Cardiac muscle cell (in vitro differentiated cells and primary cell): ENCODE results near the gene DNAJC12. TPM values are rescaled to one million over a fixed set of nuclear protein-coding genes. Genes with fewer than 3 reads are reported as not detected.
A peak's percentile ranks its signal among the peaks of the same experiment; 100 is the strongest.

Experiments
- DNase-seq, 2 donors: peaks; one replicate each; pipeline versions ENCODE4 v3.0.0 to v3.0.0-alpha.2; 2010 to 2017; ENCODE audit warnings: low read depth in 1 of 2, low spot score in 1 of 2
- H3K27ac ChIP-seq: fragments of 200-600 bp; sonication (generic); 2 replicates; pipeline ENCODE4 v1.5.1; 2016
- H3K27me3 ChIP-seq: fragments of 200-600 bp; sonication (generic); 2 replicates; pipeline ENCODE4 v1.6.0; 2016; ENCODE audit warnings: control low read depth
- H3K36me3 ChIP-seq: fragments of 200-600 bp; sonication (generic); 2 replicates; pipeline ENCODE4 v1.5.1; 2016; ENCODE audit warnings: control low read depth
- H3K4me1 ChIP-seq: fragments of 200-600 bp; sonication (generic); 2 replicates; pipeline ENCODE4 v1.8.1; 2017; ENCODE audit warnings: low read depth, mild to moderate bottlenecking, mixed run types
- H3K4me3 ChIP-seq: fragments of 200-600 bp; sonication (generic); 2 replicates; pipeline ENCODE4 v1.5.1; 2016; ENCODE audit warnings: mild to moderate bottlenecking
- H3K9me3 ChIP-seq: fragments of 200-600 bp; sonication (generic); 2 replicates; pipeline ENCODE4 v1.5.1; 2017; ENCODE audit warnings: low read depth, mild to moderate bottlenecking, control low read depth
- polyA plus RNA-seq: library from polyadenylated mRNA; unstranded; fragments of >200 nt; fragmentation: Nextera tagmentation; extraction: Ambion mirVana; gene quantifications from 2 replicates; pipeline ENCODE4 v1.2.1, GENCODE V29; 2016
- total RNA-seq: library from RNA; depleted of rRNA; stranded (reverse); fragments of >200 nt; gene quantifications from 2 replicates; pipeline ENCODE4 v1.2.3, GENCODE V29; 2016
- TF ChIP-seq, protein P1 (sequence below): IDR thresholded peaks from 2 replicates; pipeline ENCODE4 v1.5.1; 2012; ENCODE audit warnings: low read depth, mild to moderate bottlenecking, low read length

Gene DNAJC12
- total and polyA plus RNA-seq, 2 experiments from 2014 or later: 5.0 to 6.0 TPM

DNA sequence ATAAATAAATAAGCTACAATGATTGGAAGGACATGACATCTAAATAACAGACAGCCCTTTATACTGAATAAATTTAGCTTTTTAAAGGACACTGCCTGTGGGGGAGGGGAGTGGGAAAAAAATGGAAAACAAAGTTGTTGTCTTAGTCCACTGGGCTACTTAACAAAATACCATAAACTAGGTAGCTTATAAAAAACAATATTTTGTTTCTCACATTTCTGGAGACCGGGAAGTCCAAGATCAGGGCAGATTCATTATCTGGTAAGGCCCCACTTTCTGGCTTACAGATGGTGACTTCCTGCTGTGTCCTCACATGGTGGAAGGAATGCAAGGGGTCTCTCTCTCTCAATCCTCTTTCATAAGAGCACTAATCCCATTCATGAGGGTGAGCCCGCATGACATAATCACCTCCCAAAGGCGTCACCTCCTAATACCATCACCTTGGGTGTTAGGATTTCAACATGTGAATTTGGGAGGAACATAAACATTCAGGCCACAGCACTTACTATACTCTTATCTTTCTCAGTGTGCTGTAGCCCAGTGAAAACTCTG is 43.0 kb downstream of the DNAJC12 start:
- H3K9me3 ChIP-seq: no peaks in the 10 kb centered on the region
- no peaks in the 10 kb centered on the region for H3K36me3 ChIP-seq
- TF ChIP-seq, protein P1, sequence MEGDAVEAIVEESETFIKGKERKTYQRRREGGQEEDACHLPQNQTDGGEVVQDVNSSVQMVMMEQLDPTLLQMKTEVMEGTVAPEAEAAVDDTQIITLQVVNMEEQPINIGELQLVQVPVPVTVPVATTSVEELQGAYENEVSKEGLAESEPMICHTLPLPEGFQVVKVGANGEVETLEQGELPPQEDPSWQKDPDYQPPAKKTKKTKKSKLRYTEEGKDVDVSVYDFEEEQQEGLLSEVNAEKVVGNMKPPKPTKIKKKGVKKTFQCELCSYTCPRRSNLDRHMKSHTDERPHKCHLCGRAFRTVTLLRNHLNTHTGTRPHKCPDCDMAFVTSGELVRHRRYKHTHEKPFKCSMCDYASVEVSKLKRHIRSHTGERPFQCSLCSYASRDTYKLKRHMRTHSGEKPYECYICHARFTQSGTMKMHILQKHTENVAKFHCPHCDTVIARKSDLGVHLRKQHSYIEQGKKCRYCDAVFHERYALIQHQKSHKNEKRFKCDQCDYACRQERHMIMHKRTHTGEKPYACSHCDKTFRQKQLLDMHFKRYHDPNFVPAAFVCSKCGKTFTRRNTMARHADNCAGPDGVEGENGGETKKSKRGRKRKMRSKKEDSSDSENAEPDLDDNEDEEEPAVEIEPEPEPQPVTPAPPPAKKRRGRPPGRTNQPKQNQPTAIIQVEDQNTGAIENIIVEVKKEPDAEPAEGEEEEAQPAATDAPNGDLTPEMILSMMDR: no peak
- no peak for DNase-seq
- peaks cover 7% of the 10 kb centered on the region for H3K4me1 ChIP-seq
- no peak overlapping the region for H3K4me3 ChIP-seq
- H3K27me3 ChIP-seq: no peaks in the 10 kb centered on the region
- no peak overlapping the region for H3K27ac ChIP-seq

DNA sequence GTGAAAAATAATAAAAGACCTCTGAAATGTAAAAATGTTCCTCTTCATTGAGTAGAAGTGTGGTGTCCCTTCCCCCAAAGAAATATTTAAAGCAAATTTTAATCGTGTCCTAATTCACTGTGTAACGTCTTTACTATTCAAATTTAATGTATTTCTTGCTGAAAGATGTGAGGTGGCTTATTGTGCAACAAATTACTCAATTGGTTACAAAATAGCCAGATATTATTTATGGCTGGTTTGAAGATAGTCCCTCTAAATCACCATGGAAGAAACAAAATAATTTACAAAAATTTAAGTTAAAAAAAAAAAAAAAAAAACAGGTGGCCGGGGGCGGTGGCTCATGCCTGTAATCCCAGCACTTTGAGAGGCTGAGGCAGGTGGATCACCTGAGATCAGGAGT is 43.7 kb downstream of the DNAJC12 start:
- H3K9me3 ChIP-seq: no peaks in the 10 kb centered on the region
- no peak overlapping the region for H3K4me3 ChIP-seq
- H3K36me3 ChIP-seq: no peaks in the 10 kb centered on the region
- no peak for DNase-seq
- peaks cover 7% of the 10 kb centered on the region for H3K4me1 ChIP-seq
- TF ChIP-seq, protein P1: no peak
- no peaks in the 10 kb centered on the region for H3K27me3 ChIP-seq
- H3K27ac ChIP-seq: no peak overlapping the region

DNA sequence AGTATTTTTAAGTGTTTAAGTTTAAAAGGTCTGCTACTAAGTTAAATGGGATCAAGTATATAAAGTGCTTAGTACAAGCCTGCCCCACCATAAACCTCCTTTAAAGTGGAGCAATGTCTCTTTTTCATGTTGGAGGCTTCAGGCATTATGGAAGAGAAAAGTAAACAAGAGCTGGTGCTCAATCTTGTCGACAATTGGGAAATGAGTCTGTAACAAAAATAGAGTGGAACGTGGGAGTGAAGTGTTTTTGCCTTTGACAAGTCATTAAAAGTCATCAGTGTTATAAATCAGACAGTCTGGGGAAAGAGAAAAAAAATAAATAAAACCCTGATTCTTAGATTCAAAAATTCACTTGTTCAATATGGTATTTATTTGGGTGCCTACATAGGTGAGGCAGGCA is 44.7 kb downstream of the DNAJC12 start:
- Histone ChIP-seq H3K27me3 (no peaks in the 10 kb centered on the region), H3K36me3 (no peaks in the 10 kb centered on the region), H3K4me1 (peaks cover 7% of the 10 kb centered on the region), H3K9me3 (no peaks in the 10 kb centered on the region), H3K4me3 (no peak overlapping the region), H3K27ac (peak overlapping the region; percentile 20)
- DNase-seq: no peak
- TF ChIP-seq, protein P1: no peak

DNA sequence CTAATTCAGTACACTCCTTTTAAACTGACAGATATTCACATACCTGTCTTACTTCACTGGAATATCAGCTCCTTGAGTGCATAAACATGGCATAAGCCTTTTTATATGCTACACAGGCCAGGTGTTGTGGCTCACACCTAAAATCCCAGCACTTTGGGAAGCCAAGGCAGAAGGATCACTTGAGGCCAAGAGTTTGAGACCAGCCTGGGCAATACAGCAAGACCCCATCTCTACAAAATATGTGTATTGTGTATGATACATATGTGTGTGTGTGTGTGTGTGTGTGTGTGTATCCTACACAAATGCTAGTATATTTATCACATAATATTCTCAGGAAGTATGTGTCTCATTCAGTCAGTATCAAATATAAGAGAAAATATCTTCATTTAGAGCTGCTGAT is 45.3 kb downstream of the DNAJC12 start:
- DNase-seq: no peak
- Histone ChIP-seq H3K4me3 (no peak overlapping the region), H3K4me1 (peaks cover 7% of the 10 kb centered on the region), H3K36me3 (no peaks in the 10 kb centered on the region), H3K27me3 (no peaks in the 10 kb centered on the region), H3K9me3 (no peaks in the 10 kb centered on the region), H3K27ac (no peak overlapping the region)
- TF ChIP-seq, protein P1: no peak

DNA sequence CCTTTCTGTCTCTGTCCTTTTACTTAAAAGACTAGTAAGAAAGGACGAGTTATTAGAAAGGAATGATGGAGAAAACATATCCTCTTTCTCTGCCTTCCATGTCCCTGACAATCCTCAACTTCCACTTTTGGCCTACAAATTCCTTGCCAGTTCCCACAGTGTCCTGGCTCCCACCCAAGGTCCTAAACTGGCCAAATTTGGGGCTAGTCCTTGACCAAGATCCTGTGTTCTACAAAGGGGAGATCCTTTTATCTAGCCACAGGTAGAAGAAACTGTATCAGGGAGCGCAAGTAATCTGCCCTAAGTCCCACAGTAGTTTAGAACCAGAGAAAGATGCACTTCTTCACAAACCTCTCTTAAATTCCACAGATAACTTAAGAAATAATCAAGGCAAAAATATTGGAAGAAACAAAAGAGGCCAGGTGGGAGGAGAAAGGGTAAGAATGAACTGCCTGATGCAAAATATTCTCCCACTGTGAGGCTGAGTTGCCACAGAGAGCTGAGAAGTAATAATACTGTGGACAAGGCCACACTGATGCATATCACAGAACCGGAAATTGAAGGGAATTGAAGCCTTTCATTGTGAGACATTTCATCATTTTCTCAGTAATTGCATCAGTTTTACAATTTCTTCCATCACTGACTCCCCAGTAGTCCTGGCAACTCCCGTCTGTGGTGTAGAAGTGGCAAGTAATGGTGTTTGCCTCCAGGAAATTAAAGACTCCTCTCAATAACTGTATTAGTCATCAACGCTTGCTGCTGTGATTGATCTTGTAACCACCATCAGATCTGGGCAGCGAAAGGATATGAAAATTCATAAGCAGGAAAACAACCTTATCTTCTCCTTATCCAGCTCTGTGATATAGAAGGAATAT is 47.2 kb downstream of the DNAJC12 start:
- Histone ChIP-seq H3K27ac (no peak overlapping the region), H3K4me3 (no peak overlapping the region)

More for the DNA sequence above, 47.2 kb downstream of the DNAJC12 start:
- DNase-seq: peak in 1 of 2 donors; percentile 89
- no peaks in the 10 kb centered on the region for H3K27me3 ChIP-seq
- TF ChIP-seq, protein P1: no peak
- H3K9me3 ChIP-seq: no peaks in the 10 kb centered on the region
- peaks cover 7% of the 10 kb centered on the region for H3K4me1 ChIP-seq
- H3K36me3 ChIP-seq: no peaks in the 10 kb centered on the region
